GM12878 (cell line): Measurements from ENCODE around the gene PTX4. TPM values are rescaled to one million over a fixed set of nuclear protein-coding genes. Genes with fewer than 3 reads are reported as not detected.

Experiments used
- ATAC-seq: fragments of 200-7000 bp; cut with Tn5 transposase; 3 replicates; pipeline ENCODE4 v1.9.1; 2020; ENCODE audit warnings: mild to moderate bottlenecking, moderate library complexity
- BruUV-seq: library from RNA; stranded (reverse); fragments of 400-500 nt; replicated peaks from 2 replicates; lab custom pipeline; 2021; lab: Mats Ljungman, UMichigan
- CTCF ChIA-PET: fragments of 300-600 bp; sonication (Branson Sonifier 250); formaldehyde crosslinking; extraction: SDS; loops from one replicate; lab custom pipeline; 2021; ENCODE audit warnings: inconsistent platforms; lab: Yijun Ruan, JAX
- POLR2A ChIA-PET: fragments of 350-600 bp; formaldehyde crosslinking; extraction: SDS; loops from one replicate; lab custom pipeline; 2021; ENCODE audit warnings: inconsistent platforms; lab: Charles Lee
- RAD21 ChIA-PET: fragments of 300-600 bp; sonication (Branson Sonifier 250); formaldehyde crosslinking; loops from one replicate; lab custom pipeline; 2023; ENCODE audit warnings: antibody characterized with exemption; ENCODE audit not compliant: unreplicated experiment; lab: Charles Lee
- SMC1A ChIA-PET: fragments of 300-600 bp; sonication (Branson Sonifier 250); formaldehyde crosslinking; loops from one replicate; lab custom pipeline; 2023; ENCODE audit not compliant: unreplicated experiment, uncharacterized antibody; lab: Charles Lee
- DNase-seq: peaks from one replicate; pipeline ENCODE4 v3.0.0-alpha.2; 2011; ENCODE audit warnings: low read depth, low spot score
- FAIRE-seq: peaks from 3 replicates; lab custom pipeline; 2011; peaks lifted over from hg19 to GRCh38; lab: Jason Lieb, UNC
- H2AFZ ChIP-seq: 2 replicates; pipeline ENCODE4 v1.6.0; 2011; ENCODE audit warnings: low read depth, low read length, control low read depth; ENCODE audit not compliant: control insufficient read depth
- H3K27ac ChIP-seq: 2 replicates; pipeline ENCODE4 v1.5.1; 2011; ENCODE audit warnings: control low read depth; ENCODE audit not compliant: control insufficient read depth, insufficient read depth
- H3K27me3 ChIP-seq, 2 experiments: replicated peaks in 1 of 2; 2 replicates each; pipeline versions ENCODE4 v1.6.0 to v1.6.1; 2011; ENCODE audit warnings: low read length in 1 of 2; ENCODE audit not compliant: control insufficient read depth in 2 of 2, insufficient read depth in 2 of 2
- H3K36me3 ChIP-seq, 2 experiments: 2 replicates each; pipeline ENCODE4 v1.5.1; 2011; ENCODE audit warnings: low read length in 1 of 2; ENCODE audit not compliant: control insufficient read depth in 2 of 2, insufficient read depth in 2 of 2
- H3K4me1 ChIP-seq: 2 replicates; pipeline ENCODE4 v1.6.1; 2011; ENCODE audit warnings: mild to moderate bottlenecking, low read length, moderate library complexity, mixed read lengths; ENCODE audit not compliant: control insufficient read depth, insufficient read depth
- H3K4me2 ChIP-seq: 2 replicates; pipeline ENCODE4 v1.6.0; 2011; ENCODE audit warnings: control low read depth; ENCODE audit not compliant: control insufficient read depth, insufficient read depth
- H3K4me3 ChIP-seq: fragments of 200-600 bp; sonication (generic); 2 replicates; pipeline ENCODE4 v1.5.1; 2016
- H3K79me2 ChIP-seq: 2 replicates; pipeline ENCODE4 v1.6.0; 2011; ENCODE audit warnings: low read length; ENCODE audit not compliant: control insufficient read depth, insufficient read depth
- H3K9ac ChIP-seq: 2 replicates; pipeline ENCODE4 v1.8.0; 2011; ENCODE audit warnings: low read length, control low read depth, mixed read lengths; ENCODE audit not compliant: control insufficient read depth, insufficient read depth
- H3K9me3 ChIP-seq: replicated peaks from 3 replicates; pipeline ENCODE4 v1.5.1; 2011; ENCODE audit warnings: mild to moderate bottlenecking, low read length; ENCODE audit not compliant: control insufficient read depth, insufficient read depth
- H4K20me1 ChIP-seq: 2 replicates; pipeline ENCODE4 v1.6.0; 2011; ENCODE audit not compliant: control insufficient read depth, insufficient read depth
- BRCA1 ChIP-seq: IDR thresholded peaks from 2 replicates; pipeline ENCODE4 v1.6.1; 2011; ENCODE audit warnings: low read depth, low read length, improper control_type of control experiment
- NFIC ChIP-seq: IDR thresholded peaks from 2 replicates; pipeline ENCODE4 v1.6.1; 2012; ENCODE audit warnings: low read depth, mild to moderate bottlenecking, inconsistent platforms, low read length, moderate library complexity
- PAX5 ChIP-seq: IDR thresholded peaks from 2 replicates; pipeline ENCODE4 v1.6.1; 2011; ENCODE audit warnings: low read depth, low read length, borderline replicate concordance
- PKNOX1 ChIP-seq: fragments of 450-650 bp; IDR thresholded peaks from 2 replicates; pipeline ENCODE4 v1.6.1; 2016; ENCODE audit warnings: mild to moderate bottlenecking
- POLR2AphosphoS5 ChIP-seq: IDR thresholded peaks from 2 replicates; pipeline ENCODE4 v1.6.1; 2011; ENCODE audit warnings: mild to moderate bottlenecking, low read length, inconsistent platforms
- TCF3 ChIP-seq: IDR thresholded peaks from 2 replicates; pipeline ENCODE4 v1.6.1; 2012; ENCODE audit warnings: low read depth, mild to moderate bottlenecking, low read length, borderline replicate concordance; ENCODE audit not compliant: insufficient read depth
- ZBED1 ChIP-seq: IDR thresholded peaks from 2 replicates; pipeline ENCODE4 v1.6.1; 2016; ENCODE audit warnings: borderline replicate concordance
- ZNF207 ChIP-seq: fragments of 450-650 bp; IDR thresholded peaks from 2 replicates; pipeline ENCODE4 v1.6.1; 2014; ENCODE audit warnings: antibody characterized with exemption, mild to moderate bottlenecking, borderline replicate concordance
- WGBS: methylation state at CpG from one replicate; pipeline ENCODE4 v1.1.6; 2016; ENCODE audit warnings: low lambda C conversion rate; ENCODE audit not compliant: insufficient replicate concordance, insufficient coverage; ENCODE audit errors: missing lambda C conversion rate; 5-methylcytosine and 5-hydroxymethylcytosine counted together
- in situ Hi-C: fragments of 300-500 bp; cut with MboI; formaldehyde crosslinking; loops from 9 replicates; pipeline ENCODE4 v1.14.3; 2018; ENCODE audit warnings: mixed read lengths
- intact Hi-C: fragments of 100-400 bp; cut with micrococcal nuclease; formaldehyde crosslinking; loops from one replicate; pipeline ENCODE4 v1.14.2; 2022; ENCODE audit not compliant: unreplicated experiment
- polyA plus RNA-seq, 11 experiments: library from polyadenylated mRNA; depleted of rRNA in 4 of 11; unstranded in 6 of 11; stranded (reverse) in 5 of 11; fragments of >200 nt; fragmentation: Nextera tagmentation in 4 of 11; fragmentation: Illumina TruSeq in 1 of 11; extraction: Ambion mirVana in 4 of 11; extraction: Trizol in 1 of 11; gene quantifications; 1 replicate in 1 of 11; 2 replicates in 10 of 11; pipeline versions ENCODE4 v1.2.1 to v1.2.3, GENCODE V29; 2011 to 2016; ENCODE audit warnings: inconsistent platforms in 2 of 11, missing spikeins in 2 of 11, low read depth in 1 of 11
- total RNA-seq, 4 experiments: library from RNA; depleted of rRNA in 3 of 4; stranded (reverse); fragments of >200 nt in 3 of 4; fragmentation: Illumina TruSeq in 1 of 4; extraction: Trizol in 1 of 4; gene quantifications; 2 replicates each; pipeline versions ENCODE4 v1.2.1 to v1.2.3, GENCODE V29; 2013 to 2021
- TF ChIP-seq, protein P1 (sequence below): fragments of 450-650 bp; IDR thresholded peaks from 2 replicates; pipeline ENCODE4 v1.6.1; 2017; ENCODE audit warnings: mild to moderate bottlenecking, moderate library complexity

PTX4 gene
- total and polyA plus RNA-seq, 10 of the 15 experiments (the other 5 are each of a cell fraction or from before 2014, with no cell fraction given), result not detected

DNA sequence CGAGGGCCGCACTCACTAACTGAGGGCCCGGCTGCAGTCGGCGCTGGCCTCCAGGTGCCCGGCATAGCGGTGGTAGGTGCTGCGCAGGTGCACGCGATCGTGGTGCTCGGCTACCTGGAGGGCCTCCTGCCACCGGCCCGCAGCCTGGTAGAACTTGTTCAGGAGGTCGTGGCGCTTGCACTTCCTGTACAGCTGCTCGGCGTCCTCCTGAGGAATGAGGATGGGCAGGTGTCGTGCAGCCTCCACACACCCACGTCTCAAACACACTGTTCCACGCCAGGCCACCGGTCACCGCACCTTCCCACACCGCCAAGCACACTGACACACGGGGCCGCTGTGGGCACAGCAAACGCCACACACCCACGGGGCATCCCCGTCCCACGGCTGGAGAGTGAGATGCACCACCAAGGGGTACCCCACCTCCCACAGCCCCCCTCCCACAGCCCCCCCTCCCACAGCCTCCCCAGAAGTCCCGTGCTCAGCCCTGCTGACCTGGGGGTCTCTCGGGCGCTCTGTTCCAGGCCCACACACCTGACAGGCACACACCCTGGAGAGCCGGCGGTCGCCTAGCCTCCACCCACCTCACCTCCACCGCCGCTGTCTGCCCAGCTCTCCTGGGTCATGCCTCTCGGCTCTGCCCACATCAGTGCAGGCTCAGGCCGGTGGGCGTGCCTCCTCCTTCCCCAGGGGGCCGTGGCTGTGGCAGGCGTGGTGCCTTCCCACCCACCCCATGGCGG, 37.3 kb upstream of the PTX4 start:
- Histone ChIP-seq H3K27ac (no peak overlapping the region), H3K4me3 (no peak overlapping the region), H4K20me1 (no peaks in the 10 kb centered on the region), H3K36me3 (no peaks in the 10 kb centered on the region), H3K4me2 (no peak overlapping the region), H3K27me3 (no peaks in the 10 kb centered on the region), H3K79me2 (no peaks in the 10 kb centered on the region), H3K9me3 (no peaks in the 10 kb centered on the region), H2AFZ (no peak overlapping the region), H3K9ac (no peak overlapping the region), H3K4me1 (no peaks in the 10 kb centered on the region)
- intact Hi-C loops, result no loop called here
- WGBS, result 45% methylated on average over 32 of the region's 44 CpGs
- POLR2A ChIA-PET, result no interaction called here
- DNase-seq (no peak), FAIRE-seq (no peak), ATAC-seq (no peak)
- CTCF ChIA-PET, result no interaction called here
- SMC1A ChIA-PET, result no interaction called here
- BruUV-seq, result no TSS peak
- in situ Hi-C loops, result no loop called here
- TF ChIP-seq ZBED1 (no peak), TCF3 (no peak), NFIC (no peak), ZNF207 (no peak), PAX5 (no peak), POLR2AphosphoS5 (no peak), BRCA1 (no peak), PKNOX1 (no peak)
- TF ChIP-seq, protein P1, sequence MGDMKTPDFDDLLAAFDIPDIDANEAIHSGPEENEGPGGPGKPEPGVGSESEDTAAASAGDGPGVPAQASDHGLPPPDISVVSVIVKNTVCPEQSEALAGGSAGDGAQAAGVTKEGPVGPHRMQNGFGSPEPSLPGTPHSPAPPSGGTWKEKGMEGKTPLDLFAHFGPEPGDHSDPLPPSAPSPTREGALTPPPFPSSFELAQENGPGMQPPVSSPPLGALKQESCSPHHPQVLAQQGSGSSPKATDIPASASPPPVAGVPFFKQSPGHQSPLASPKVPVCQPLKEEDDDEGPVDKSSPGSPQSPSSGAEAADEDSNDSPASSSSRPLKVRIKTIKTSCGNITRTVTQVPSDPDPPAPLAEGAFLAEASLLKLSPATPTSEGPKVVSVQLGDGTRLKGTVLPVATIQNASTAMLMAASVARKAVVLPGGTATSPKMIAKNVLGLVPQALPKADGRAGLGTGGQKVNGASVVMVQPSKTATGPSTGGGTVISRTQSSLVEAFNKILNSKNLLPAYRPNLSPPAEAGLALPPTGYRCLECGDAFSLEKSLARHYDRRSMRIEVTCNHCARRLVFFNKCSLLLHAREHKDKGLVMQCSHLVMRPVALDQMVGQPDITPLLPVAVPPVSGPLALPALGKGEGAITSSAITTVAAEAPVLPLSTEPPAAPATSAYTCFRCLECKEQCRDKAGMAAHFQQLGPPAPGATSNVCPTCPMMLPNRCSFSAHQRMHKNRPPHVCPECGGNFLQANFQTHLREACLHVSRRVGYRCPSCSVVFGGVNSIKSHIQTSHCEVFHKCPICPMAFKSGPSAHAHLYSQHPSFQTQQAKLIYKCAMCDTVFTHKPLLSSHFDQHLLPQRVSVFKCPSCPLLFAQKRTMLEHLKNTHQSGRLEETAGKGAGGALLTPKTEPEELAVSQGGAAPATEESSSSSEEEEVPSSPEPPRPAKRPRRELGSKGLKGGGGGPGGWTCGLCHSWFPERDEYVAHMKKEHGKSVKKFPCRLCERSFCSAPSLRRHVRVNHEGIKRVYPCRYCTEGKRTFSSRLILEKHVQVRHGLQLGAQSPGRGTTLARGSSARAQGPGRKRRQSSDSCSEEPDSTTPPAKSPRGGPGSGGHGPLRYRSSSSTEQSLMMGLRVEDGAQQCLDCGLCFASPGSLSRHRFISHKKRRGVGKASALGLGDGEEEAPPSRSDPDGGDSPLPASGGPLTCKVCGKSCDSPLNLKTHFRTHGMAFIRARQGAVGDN, result no peak
- RAD21 ChIA-PET, result no interaction called here
